GM18526 (cell line): ENCODE data around the gene MLH1.

Experiments used
- POLR2A ChIP-seq: IDR thresholded peaks from 3 replicates; pipeline ENCODE4 v1.6.1; 2011; ENCODE audit not compliant: insufficient read length; ENCODE audit errors: extremely low read depth

Gene MLH1

DNA sequence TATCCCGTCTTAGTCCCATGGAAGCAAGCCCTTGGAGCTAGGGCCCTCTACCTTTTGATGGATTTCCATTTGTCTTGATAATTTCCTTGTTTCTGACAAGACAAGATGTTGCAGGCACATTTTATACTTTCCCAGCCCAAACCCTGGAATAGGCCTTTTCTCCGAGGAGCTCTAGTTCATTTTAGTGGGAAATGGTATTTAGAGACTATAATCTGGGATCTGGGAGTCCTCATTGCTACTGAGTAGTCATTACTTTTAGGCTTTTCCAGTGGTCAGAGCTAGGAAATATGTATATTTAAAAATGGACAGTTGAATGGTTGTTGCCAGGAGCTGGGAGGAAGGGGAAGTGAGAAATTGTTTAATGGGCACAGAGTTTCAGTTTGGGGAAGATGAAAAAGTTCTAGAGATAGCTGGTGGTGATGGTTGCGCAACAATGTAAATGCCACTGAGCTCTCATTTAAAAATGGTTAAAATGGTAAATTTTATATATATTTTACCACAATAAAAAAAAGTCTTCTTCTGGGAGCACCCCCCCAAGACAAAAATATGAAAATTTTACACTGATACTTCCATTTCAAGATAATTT is 31.6 kb downstream of the MLH1 start:
- TF ChIP-seq POLR2A, result no peak

DNA sequence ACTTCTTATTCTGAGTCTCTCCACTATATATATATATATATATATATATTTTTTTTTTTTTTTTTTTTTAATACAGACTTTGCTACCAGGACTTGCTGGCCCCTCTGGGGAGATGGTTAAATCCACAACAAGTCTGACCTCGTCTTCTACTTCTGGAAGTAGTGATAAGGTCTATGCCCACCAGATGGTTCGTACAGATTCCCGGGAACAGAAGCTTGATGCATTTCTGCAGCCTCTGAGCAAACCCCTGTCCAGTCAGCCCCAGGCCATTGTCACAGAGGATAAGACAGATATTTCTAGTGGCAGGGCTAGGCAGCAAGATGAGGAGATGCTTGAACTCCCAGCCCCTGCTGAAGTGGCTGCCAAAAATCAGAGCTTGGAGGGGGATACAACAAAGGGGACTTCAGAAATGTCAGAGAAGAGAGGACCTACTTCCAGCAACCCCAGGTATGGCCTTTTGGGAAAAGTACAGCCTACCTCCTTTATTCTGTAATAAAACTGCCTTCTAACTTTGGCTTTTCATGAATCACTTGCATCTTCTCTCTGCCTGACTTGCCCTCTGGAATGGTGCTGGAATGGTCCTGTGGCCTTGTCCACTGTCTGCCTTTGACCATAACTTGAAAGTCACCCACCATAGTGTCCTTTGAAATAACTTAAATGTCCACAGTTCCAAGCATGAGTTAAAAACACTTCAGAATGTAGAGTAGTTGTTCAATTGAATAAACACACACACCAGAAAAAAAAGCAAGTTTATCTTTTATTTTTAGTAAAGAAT is 32.4 kb downstream of the MLH1 start:
- no peak for TF ChIP-seq POLR2A

DNA sequence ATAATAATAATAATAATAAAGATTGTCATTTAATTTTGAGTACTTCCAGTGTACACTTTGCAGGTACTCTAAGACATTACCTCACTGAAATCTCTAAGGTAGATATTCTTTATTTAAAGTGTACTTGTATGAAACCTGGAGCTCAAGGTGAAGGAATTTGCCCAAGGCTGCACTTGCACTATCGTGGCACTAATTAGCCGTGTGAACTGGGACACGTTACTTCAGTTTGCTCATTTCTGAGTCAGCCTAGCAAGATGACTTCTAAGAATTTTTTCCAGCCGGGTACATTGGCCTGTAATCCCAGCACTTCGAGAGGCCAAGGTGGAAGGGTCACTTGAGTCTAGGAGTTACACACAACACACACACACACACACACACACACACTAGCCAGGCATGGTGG is 33.5 kb downstream of the MLH1 start:
- no peak for TF ChIP-seq POLR2A

DNA sequence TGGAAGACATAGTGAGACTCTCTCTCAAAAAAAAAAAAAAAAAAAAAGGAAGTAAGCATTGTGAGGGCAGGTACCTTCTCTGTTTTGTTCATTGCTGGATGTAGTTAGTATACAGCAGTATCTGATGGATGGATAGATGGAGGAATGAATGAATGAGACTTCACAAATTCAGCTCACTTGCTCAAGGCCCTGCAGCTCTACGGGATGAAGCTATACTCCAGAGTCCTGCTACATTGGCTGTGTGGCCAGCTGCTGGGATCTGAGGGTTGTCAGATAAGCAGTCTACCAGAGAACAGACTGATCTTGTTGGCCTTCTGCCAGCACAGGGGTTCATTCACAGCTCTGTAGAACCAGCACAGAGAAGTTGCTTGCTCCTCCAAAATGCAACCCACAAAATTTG is 35.0 kb downstream of the MLH1 start:
- no peak for TF ChIP-seq POLR2A

DNA sequence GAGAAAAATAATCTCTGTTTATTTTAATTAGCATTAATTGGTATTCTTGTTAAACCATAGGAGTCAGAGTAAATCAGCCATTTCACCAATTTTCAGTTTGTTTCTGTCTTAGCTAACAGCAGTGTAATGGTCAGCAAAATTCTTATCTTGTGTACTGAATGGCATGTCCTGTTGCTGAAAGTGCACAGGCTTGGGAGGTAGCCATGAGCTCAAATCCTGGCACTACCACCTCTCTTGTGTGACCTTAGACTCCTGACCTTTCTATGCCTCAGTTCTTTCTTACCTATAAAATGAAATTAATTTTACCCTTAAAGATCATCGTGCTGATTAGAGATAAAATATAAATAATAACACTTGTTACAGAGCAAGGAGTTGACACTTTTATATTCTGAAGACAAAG is 35.8 kb downstream of the MLH1 start:
- no peak for TF ChIP-seq POLR2A

DNA sequence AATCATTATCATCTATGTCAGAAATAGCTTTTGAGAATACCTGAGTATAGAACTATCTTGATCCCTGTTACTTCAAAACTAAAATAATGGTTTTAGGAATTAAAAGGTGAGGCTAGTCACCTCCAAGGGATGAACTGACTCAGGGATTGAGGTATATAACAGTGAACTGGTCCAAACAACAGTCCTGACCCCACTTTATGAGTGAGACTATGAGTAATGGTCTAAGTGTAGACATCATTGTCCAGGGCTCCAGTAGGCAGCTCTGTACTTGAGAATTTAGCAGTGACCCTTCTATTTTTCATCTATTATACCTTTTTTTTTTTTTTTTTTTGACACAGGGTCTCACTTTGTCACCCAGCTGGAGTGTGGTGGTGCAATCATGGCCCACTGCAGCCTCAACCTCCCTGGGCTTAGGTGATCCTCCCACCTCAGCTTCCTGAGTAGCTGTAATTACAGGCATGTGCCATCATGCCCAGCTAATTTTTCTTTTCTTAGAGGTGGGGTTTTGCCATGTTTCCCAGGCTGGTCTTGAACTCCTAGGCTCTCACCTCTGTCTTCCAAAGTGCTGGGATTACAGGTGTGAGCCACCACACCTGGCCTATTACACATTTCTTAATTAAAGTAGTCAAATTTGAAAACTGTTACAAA is 36.3 kb downstream of the MLH1 start:
- TF ChIP-seq POLR2A, result no peak

DNA sequence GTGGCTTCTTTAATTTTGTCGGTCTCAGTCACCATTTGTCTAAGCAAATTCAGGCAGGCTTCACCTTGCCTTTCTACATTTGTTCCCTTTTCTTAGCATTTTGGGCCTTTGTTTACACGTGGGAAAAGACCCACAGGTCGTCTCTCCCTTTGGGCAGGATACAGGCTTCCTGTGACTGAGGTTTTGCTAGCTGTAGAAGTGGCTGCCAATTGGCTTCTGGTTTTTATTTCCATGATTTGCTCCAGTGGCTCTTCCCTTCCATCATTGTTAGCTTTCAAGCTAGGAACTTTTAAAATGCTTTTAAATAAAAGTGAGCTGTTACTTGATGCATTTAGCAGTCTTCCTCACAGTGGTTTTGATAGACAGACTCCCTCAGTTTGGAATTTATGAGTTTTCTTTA is 37.3 kb downstream of the MLH1 start:
- TF ChIP-seq POLR2A, result no peak

DNA sequence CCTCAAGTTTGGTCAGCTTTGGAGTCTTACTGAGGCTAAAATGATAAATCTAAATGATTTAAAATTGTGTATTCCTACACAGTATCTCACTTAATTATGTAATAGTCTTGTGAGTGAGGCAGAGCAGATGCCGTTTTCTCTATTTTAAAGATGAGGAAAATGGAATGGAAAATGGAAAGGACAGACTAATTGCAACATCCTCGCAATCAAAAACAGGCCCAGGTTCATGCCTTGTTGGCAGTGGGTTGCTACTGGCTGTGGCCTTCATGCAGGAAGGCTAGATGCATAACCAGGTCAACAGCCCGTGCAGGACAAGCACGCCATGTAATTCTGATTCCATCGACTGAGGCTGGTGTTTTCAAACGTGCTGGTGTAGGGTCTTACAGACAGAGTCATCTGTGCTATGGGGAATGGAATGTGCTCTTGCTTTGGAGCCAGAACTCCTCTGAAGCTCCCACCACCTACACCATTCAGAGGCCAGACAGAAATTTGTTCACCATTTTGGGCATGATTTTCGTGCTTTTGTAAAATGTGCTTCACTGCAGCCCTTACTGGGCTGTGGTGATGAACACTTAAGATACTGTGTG is 37.9 kb downstream of the MLH1 start:
- no peak for TF ChIP-seq POLR2A

DNA sequence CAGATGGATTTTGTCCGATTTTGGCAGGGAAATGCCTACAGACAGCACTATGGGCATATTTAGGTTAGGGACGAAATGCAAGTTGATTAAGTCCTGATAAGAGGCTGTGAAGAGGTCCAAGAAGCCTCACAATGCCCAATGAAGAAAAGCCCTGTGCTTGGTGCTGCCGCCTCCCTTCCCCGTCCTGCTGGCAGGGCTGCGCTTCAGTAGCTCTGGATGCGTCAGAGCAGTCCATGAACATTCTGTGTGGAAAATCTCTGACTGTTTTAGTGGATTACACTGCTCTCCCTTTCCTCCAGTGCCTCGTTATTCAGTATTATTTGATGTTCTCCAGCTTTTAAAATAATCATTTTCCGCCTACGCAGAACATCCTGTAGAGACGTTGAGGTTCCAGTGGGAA is 39.6 kb downstream of the MLH1 start:
- no peak for TF ChIP-seq POLR2A

DNA sequence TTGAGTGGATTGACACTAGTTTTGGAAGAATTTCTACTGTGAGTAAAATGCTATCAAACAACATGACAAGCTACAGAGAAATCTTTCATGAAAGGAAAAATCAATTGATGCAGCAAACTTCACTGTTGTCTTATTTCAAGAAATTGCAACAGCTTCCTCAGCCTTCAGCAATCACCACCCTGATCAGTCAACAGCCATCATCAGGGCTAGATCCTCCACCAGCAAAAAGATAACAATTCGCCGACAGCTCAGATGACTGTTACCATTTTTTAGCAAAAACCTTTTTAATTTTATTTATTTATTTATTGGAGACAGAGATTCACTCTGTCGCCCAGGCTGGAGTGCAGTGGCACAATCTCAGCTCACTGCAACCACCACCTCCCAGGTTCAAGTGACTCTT is 44.0 kb downstream of the MLH1 start:
- TF ChIP-seq POLR2A, result no peak

DNA sequence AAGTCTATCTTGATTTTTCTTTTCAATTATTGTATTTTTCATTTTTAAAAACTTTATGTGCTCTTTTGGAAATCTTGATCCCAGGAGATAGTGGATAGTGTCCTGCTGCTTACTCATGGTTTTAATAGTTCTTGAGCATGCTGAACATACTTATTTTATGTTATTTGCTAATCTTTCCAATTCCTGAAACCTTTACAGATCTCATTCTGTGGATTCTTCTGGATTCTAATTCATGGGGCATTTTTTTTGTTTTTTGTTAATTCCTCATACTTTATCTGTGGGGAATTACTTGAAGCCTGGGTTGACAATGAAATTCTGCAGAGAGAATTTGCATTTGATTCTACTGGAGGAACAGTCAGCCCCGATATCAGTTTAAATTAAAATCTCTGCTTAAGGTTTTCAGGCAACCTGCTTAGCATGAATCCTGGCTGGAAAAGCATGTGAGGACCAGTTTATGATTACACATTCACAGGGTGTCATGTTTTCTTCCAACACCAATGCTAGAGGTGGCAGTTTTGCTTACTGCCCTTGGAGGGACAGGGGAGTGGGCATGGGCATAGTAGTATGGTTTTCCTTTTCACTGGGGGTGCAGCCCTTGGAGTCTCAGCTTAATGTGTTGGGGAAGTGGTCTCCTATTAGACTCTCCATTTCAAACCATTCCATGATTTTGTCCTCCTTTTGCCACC is 46.0 kb downstream of the MLH1 start:
- TF ChIP-seq POLR2A, result no peak

DNA sequence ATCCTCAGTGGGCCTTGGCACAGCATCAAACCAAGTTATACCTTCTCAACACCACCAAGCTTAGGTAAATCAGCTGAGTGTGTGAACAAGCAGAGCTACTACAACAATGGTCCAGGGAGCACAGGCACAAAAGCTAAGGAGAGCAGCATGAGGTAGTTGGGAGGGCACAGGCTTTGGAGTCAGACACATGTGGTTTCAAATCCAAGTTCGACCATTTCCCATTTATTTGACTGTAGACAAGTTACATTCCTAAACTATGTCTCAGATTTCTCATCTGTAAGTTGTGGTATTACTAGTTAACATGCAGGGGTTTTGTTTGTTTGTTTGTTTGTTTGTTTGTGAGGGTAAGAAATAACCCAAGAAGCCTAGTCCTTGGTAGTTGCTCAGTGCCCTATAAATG is 46.9 kb downstream of the MLH1 start:
- TF ChIP-seq POLR2A, result no peak

DNA sequence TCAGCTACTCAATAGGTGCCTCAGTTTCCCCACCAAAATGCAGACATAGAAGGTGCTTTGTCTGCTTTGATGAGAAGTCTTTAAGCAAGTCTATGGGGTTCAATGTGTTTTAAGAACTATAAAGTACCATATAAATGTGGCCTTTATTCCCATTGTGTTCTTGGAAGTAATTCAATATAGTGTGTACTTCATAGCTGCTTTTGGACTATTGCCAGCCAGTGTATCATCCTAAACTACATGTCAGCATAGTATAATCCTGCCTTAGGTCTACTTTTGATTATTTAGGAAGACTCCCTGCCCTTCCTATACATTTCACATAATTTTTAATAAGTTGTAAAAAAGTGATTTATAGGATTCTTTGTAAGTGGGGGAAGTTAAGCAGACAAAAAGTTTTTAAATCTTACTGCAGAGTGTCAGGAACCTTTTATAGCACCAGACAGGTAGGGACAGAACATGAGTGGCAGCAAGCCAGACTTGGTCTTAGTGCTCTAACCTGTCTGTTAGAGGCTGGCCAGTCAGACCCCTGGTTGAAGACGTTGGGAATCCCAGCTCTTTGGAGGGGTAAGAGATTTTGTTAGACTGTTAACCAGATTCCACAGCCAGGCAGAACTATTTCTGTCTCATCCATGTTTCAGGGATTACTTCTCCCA is 48.4 kb downstream of the MLH1 start:
- no peak for TF ChIP-seq POLR2A

DNA sequence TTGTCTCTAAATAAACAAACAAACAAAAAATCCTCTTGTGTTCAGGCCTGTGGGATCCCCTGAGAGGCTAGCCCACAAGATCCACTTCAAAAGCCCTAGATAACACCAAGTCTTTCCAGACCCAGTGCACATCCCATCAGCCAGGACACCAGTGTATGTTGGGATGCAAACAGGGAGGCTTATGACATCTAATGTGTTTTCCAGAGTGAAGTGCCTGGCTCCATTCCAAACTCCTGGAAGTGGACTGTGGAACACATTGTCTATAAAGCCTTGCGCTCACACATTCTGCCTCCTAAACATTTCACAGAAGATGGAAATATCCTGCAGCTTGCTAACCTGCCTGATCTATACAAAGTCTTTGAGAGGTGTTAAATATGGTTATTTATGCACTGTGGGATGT is 57.0 kb downstream of the MLH1 start:
- no peak for TF ChIP-seq POLR2A

DNA sequence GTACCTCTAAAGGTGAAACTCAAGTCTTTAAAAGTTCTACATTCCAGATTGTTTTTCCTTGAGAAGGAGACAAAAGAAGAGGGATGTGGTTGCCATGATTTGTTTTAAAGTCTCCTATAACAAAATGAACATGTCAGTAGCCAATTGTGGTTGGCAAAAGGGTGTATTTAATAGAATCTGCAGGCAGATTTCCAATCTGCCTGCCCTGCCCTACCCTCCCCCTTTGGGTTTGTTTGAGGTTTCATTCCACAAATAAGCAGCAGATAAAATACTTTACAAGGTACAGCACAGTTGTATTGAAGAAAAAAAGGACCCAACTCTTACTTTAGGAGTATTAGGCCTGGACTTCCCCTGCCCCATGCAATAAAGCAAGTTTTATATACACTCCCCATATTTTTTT is 59.5 kb downstream of the MLH1 start:
- no peak for TF ChIP-seq POLR2A
